Transverse colon (tissue), 4 donors: Measurements from ENCODE around the gene INTS15. TPM values are rescaled to one million over a fixed set of nuclear protein-coding genes. Genes with fewer than 3 reads are reported as not detected.

Source experiments
- DNase-seq: peaks from one replicate; pipeline ENCODE4 v3.0.0-alpha.2; 2019
- H3K27ac ChIP-seq, 4 donors: fragments of 200-600 bp; sonication (generic); 2 replicates each; pipeline ENCODE4 v1.5.1; 2016 to 2018; ENCODE audit warnings: inconsistent platforms in 4 of 4
- H3K27me3 ChIP-seq: fragments of 200-600 bp; sonication (generic); 2 replicates; pipeline ENCODE4 v1.5.1; 2017; ENCODE audit warnings: inconsistent platforms
- H3K36me3 ChIP-seq, 4 donors: fragments of 200-600 bp; sonication (generic); 2 replicates each; pipeline ENCODE4 v1.5.1; 2017 to 2019; ENCODE audit warnings: inconsistent platforms in 4 of 4
- H3K4me1 ChIP-seq, 4 donors: fragments of 200-600 bp; sonication (generic); 2 replicates each; pipeline ENCODE4 v1.5.1; 2017 to 2020; ENCODE audit warnings: inconsistent platforms in 4 of 4
- H3K4me3 ChIP-seq, 4 donors: fragments of 200-600 bp; sonication (generic); 1 replicate in 1 of 4; 2 replicates in 3 of 4; pipeline versions ENCODE4 v1.5.1 to v1.6.1; 2017 to 2019; ENCODE audit warnings: inconsistent platforms in 4 of 4
- H3K9me3 ChIP-seq, 2 donors: fragments of 200-600 bp; sonication (generic); 2 replicates each; pipeline ENCODE4 v1.5.1; 2017 to 2019; ENCODE audit warnings: inconsistent platforms in 2 of 2
- EP300 ChIP-seq: sonication (generic); formaldehyde crosslinking; IDR thresholded peaks from one replicate; pipeline ENCODE4 v1.6.1; 2017; ENCODE audit warnings: antibody characterized with exemption, low read depth
- POLR2A ChIP-seq: fragments of 450-650 bp; IDR thresholded peaks from one replicate; pipeline ENCODE4 v1.6.1; 2016; ENCODE audit warnings: antibody characterized with exemption, mild to moderate bottlenecking, moderate library complexity
- POLR2AphosphoS5 ChIP-seq, 3 donors: sonication (generic); formaldehyde crosslinking; IDR thresholded peaks; one replicate each; pipeline ENCODE4 v1.6.1; 2016; ENCODE audit warnings: antibody characterized with exemption in 3 of 3
- WGBS, 2 donors: methylation state at CpG; one replicate each; pipeline ENCODE4 v1.1.5; 2018; ENCODE audit warnings: low coverage in 1 of 2; 5-methylcytosine and 5-hydroxymethylcytosine counted together
- in situ Hi-C, 4 donors: fragments of 200-750 bp; cut with MboI; loops; one replicate each; pipeline versions ENCODE4 v1.15.0 to v1.15.1; 2017; ENCODE audit warnings: low sequenced_read_pairs in 3 of 4, low pct_ligation_motif_present in 1 of 4, low pct_unique_long_range_greater_than_20kb in 1 of 4
- intact Hi-C: fragments of 100-400 bp; cut with DNase I; formaldehyde crosslinking; loops from one replicate; pipeline ENCODE4 v1.15.1; 2023; ENCODE audit warnings: low total_unique reads
- total RNA-seq, 4 donors: library from RNA; depleted of rRNA; stranded (reverse); fragments of >200 nt; gene quantifications; one replicate each; pipeline ENCODE4 v1.1.0, GENCODE V29; 2016
- TF ChIP-seq, protein P1 (sequence below), 5 experiments: fragments of 200-600 bp in 3 of 5; fragments of 450-650 bp in 2 of 5; sonication (generic) in 3 of 5; IDR thresholded peaks; 1 replicate in 2 of 5; 2 replicates in 3 of 5; pipeline ENCODE4 v1.5.1; 2016 to 2017; ENCODE audit warnings: antibody characterized with exemption in 5 of 5, inconsistent platforms in 3 of 5, mild to moderate bottlenecking in 2 of 5, moderate library complexity in 1 of 5

Gene INTS15
- total RNA-seq, 4 donors from 2014 or later: 21.8 to 56.5 (median 32.6) TPM

DNA sequence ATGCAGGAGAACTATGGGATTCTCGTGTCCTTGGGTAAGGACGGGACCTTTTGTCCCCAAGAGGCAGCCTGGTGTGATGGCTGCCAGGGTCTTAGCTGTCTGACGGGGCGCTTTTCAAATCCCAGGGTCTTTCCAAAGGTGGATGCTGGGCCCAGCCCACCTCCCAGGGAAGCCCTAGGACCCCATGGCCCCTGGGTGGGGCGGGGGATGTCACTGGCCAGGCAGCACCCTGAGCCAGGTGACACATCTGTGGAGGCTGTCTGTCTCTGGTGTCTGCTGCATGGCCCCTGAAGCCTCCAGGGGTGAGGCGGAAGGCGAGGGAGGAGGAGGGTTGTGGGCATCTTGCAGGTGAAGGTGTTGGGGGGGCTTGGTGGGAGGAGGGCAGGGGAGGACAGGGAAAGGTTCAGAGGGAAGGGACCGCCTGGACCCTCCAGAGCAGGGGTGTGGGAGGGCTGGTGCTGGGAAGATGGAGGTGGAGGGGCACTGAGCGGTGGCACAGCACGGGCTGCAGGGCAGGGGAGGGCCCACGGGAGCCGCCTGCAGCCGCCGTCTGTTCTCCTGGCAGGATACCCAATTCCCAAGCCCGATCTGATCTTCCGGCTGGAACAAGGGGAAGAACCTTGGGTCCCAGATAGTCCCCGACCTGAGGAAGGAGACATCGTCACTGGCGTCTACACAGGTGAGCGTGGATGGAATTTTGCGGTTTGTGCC lies 54.2 kb downstream of the INTS15 start:
- in situ Hi-C loops: no loop called here
- no peak overlapping the region for H3K4me3 ChIP-seq
- DNase-seq: no peak
- no peaks in the 10 kb centered on the region for H3K27me3 ChIP-seq
- no peak overlapping the region for H3K27ac ChIP-seq
- no peaks in the 10 kb centered on the region for H3K9me3 ChIP-seq
- intact Hi-C loops: no loop called here
- WGBS, 2 donors: 98 to 100% methylated on average over 5 to 21 of the region's 21 CpGs
- peaks cover 0 to 24% (median 12%) of the 10 kb centered on the region in 4 donors for H3K36me3 ChIP-seq
- peaks cover 0 to under 1% (median under 1%) of the 10 kb centered on the region in 4 donors for H3K4me1 ChIP-seq
- no peak for TF ChIP-seq EP300
- TF ChIP-seq POLR2A: no peak
- TF ChIP-seq, protein P1, sequence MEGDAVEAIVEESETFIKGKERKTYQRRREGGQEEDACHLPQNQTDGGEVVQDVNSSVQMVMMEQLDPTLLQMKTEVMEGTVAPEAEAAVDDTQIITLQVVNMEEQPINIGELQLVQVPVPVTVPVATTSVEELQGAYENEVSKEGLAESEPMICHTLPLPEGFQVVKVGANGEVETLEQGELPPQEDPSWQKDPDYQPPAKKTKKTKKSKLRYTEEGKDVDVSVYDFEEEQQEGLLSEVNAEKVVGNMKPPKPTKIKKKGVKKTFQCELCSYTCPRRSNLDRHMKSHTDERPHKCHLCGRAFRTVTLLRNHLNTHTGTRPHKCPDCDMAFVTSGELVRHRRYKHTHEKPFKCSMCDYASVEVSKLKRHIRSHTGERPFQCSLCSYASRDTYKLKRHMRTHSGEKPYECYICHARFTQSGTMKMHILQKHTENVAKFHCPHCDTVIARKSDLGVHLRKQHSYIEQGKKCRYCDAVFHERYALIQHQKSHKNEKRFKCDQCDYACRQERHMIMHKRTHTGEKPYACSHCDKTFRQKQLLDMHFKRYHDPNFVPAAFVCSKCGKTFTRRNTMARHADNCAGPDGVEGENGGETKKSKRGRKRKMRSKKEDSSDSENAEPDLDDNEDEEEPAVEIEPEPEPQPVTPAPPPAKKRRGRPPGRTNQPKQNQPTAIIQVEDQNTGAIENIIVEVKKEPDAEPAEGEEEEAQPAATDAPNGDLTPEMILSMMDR (IDR thresholded peaks at IDR 0.05): no peak
- TF ChIP-seq POLR2AphosphoS5 (IDR thresholded peaks at IDR 0.05): no peak

DNA sequence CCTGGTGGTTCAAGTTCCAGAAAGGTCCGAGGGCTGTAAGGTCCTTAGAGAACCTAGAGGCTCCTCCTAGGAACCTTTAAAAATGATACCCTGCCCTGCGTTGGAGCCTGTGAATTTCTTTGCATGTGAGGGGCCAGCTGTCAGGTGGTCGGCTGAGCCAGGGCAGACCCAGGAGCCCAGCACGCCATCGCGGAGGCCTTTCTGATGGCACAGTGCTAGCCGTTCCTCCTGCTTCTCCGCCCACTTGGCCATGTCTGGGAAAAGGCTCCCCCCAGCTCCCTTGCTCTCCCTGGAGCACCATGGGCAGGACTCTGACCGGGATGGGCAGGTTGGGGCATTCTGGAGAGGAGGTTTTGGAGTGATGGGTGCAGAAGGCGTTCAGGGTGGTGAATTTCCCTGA lies 54.9 kb downstream of the INTS15 start:
- WGBS, 2 donors: 96% methylated on average over 10 of the region's 10 CpGs; no CpG with 5 or more reads in 1 of the 2 donors
- intact Hi-C loops: no loop called here

DNA sequence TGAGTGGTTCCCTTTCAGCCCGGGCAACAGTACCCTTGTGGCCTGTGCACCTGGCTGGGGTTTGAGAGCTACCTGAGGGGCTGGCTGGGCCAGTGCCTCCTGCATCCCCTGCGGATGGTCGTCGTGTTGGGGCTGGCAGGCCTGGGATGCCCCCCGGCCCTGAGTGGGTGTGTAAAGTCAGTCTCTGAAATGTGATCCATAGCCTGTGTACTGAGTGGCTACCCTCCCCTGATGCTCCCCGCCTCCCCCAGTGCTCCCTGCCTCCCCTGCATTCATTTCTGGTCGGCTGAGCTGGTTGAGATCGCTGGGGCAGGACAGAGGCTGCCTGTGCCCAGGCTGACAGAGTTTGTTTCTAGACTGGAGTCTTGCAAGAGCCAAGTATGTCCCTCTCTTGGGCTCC lies 56.6 kb downstream of the INTS15 start:
- peaks cover 0 to 36% (median 12%) of the 10 kb centered on the region in 4 donors for H3K36me3 ChIP-seq
- no peak overlapping the region for H3K27ac ChIP-seq
- H3K4me1 ChIP-seq: no peaks in the 10 kb centered on the region
- in situ Hi-C loops (no loop called here), intact Hi-C loops (no loop called here)
- H3K27me3 ChIP-seq: no peaks in the 10 kb centered on the region
- no peak for DNase-seq
- H3K9me3 ChIP-seq: no peaks in the 10 kb centered on the region
- TF ChIP-seq POLR2AphosphoS5 (IDR thresholded peaks at IDR 0.05) (no peak), POLR2A (no peak), EP300 (no peak)
- TF ChIP-seq, protein P1 (IDR thresholded peaks at IDR 0.05): no peak
- H3K4me3 ChIP-seq: no peak overlapping the region
- 79% methylated on average over 5 of the region's 8 CpGs; no CpG with 5 or more reads in 1 of the 2 donors for WGBS, 2 donors

More for the DNA sequence above, 54.9 kb downstream of the INTS15 start:
- peaks cover 0 to 28% (median 12%) of the 10 kb centered on the region in 4 donors for H3K36me3 ChIP-seq
- H3K4me1 ChIP-seq: no peaks in the 10 kb centered on the region
- H3K9me3 ChIP-seq: no peaks in the 10 kb centered on the region
- in situ Hi-C loops: no loop called here
- H3K4me3 ChIP-seq: no peak overlapping the region
- TF ChIP-seq POLR2A: no peak
- no peak for TF ChIP-seq POLR2AphosphoS5 (IDR thresholded peaks at IDR 0.05)
- TF ChIP-seq EP300: no peak
- TF ChIP-seq, protein P1 (IDR thresholded peaks at IDR 0.05): no peak
- no peak overlapping the region for H3K27ac ChIP-seq
- DNase-seq: no peak
- H3K27me3 ChIP-seq: no peaks in the 10 kb centered on the region

DNA sequence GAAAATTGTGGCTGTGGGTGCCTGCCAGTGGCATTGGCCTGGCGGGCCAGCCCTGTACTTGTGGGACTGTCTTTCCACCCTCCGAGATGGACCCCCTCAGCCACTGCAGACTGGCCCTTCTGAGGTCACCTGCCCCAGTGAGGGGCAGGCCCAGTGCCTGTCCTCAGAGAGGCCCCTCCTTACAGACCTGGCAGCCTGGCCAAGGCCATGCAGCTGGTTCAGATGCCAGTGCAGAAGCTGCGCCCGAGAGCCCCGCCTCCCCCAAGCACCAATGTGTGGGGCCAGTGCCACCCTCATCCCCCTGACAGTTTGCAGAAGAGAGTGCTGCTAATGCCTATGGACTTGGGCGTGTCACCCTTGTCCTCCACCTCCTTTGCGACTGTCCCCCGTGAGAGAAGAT lies 57.3 kb downstream of the INTS15 start:
- intact Hi-C loops: no loop called here
- in situ Hi-C loops: no loop called here
- TF ChIP-seq POLR2AphosphoS5 (IDR thresholded peaks at IDR 0.05) (no peak), EP300 (no peak), POLR2A (no peak)
- TF ChIP-seq, protein P1 (IDR thresholded peaks at IDR 0.05): no peak
- H3K4me1 ChIP-seq: no peaks in the 10 kb centered on the region
- 70 to 88% methylated on average over 2 to 8 of the region's 8 CpGs for WGBS, 2 donors
- H3K27ac ChIP-seq: no peak overlapping the region
- no peak for DNase-seq
- peaks cover 0 to 37% (median 13%) of the 10 kb centered on the region in 4 donors for H3K36me3 ChIP-seq
- H3K27me3 ChIP-seq: no peaks in the 10 kb centered on the region
- H3K4me3 ChIP-seq: no peak overlapping the region
- no peaks in the 10 kb centered on the region for H3K9me3 ChIP-seq
